ENCODE results near the gene DNAJC3. TPM values are rescaled to one million over a fixed set of nuclear protein-coding genes. Genes with fewer than 3 reads are reported as not detected.

The DNAJC3 gene, protein sequence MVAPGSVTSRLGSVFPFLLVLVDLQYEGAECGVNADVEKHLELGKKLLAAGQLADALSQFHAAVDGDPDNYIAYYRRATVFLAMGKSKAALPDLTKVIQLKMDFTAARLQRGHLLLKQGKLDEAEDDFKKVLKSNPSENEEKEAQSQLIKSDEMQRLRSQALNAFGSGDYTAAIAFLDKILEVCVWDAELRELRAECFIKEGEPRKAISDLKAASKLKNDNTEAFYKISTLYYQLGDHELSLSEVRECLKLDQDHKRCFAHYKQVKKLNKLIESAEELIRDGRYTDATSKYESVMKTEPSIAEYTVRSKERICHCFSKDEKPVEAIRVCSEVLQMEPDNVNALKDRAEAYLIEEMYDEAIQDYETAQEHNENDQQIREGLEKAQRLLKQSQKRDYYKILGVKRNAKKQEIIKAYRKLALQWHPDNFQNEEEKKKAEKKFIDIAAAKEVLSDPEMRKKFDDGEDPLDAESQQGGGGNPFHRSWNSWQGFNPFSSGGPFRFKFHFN
- 25.7 TPM for total RNA-seq (2021; ENCODE audit: unreplicated experiment)
- polyA plus RNA-seq (2012; ENCODE audit: insufficient read length): 8.5 TPM
- percentile 81 among the genes with signal in this experiment for Bru-seq, nascent RNA
- percentile 77 among the genes with signal in this experiment for BruChase-seq, experiment 1, labeled RNA remaining after a 2-hour chase
- percentile 87 among the genes with signal in this experiment for BruChase-seq, experiment 2, labeled RNA remaining after a 6-hour chase
- long read RNA-seq, full-length matches to known transcripts: 47 of 91 reads
- long read RNA-seq, partial matches to known transcripts: 9 of 91 reads
- long read RNA-seq, other reads (novel, unspliced or antisense): 35 of 91 reads

DNA sequence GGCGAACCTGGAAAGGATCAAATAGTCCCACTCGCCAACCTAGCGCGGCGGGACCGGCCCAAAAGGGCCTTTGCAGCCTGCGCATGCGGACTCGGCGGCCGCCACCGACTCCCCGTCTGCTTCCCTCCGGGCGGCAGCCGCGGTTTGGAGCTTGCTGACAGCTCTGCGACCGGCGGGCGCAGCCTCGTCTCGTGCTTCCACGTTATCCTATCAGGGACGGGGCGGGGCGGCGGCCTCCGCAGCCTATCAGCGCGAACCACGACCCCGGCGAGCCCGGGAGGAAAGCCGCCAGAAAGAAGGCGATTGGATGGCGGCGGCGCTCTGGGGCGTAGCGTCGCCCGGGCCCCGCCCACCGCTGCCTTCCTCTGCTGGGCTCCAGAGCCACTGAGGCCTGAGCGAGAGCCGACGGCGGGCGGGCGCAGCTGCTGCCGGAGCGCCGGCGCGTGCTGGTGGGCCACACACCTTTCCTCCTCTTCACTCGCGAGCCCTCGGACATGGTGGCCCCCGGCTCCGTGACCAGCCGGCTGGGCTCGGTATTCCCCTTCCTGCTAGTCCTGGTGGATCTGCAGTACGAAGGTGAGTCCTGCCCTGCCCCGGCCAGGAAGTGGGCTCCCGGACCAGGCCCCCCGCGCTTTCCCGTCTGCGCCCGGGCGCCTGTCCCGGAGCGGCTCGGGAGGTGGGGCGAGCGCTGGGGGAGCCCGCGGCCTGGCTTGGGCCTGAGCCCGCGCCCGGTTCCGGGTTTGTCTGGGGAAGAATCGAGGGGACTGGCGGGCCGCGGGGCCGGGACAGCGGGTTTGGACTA lies at the start of gene DNAJC3:
Gene DNAJC3 (plus strand): TSS at position 378 of the 802 bp plus-strand sequence. CDS start 117 bp downstream, at position 495.
- H3K4me1 ChIP-seq (ENCODE audit: control insufficient read depth, insufficient read depth, low read length): peaks cover 16% of the 10 kb centered on the region; the same call in 1 of the 2 replicates
- peak within 1 kb of the TSS; percentile 88 for H3K27ac ChIP-seq (ENCODE audit: low read length)
- POLR2A ChIA-PET: interaction anchor here (0.7 kb wide), 1 partner anchor 16 kb away, joined by 7 read pairs; no protein-coding TSS in a partner anchor
- no peaks in the 10 kb centered on the region for H3K27me3 ChIP-seq (ENCODE audit: control insufficient read depth, insufficient read depth, low read length)
- peak; percentile 98 for ATAC-seq
- H3K9me3 ChIP-seq (ENCODE audit: control insufficient read depth, insufficient read depth, low read depth, low read length): no peaks in the 10 kb centered on the region
- DNase-seq (ENCODE audit: low read depth, low spot score): peak; percentile 43
- H3K4me3 ChIP-seq (ENCODE audit: low read depth in 2 of 2, low read length in 2 of 2): peak within 1 kb of the TSS; percentile 58 to 86
- in situ Hi-C loops (cut with HindIII; ENCODE audit: low pct_unique_long_range_greater_than_20kb, low sequenced_read_pairs): no loop called here
- TF ChIP-seq POLR2AphosphoS5 (IDR thresholded peaks at IDR 0.05; ENCODE audit: low read depth, low read length) (0 out of 2 replicates have a peak, but pooled peaks have one; percentile 43), TCF7L2 (IDR thresholded peaks at IDR 0.05; ENCODE audit: low read depth, low read length) (no peak)
- intact Hi-C loops (cut with micrococcal nuclease; ENCODE audit: unreplicated experiment): loop anchor here (10.0 kb wide), 1 partner anchor 158 kb away; no protein-coding TSS in a partner anchor
- CTCF ChIA-PET: no interaction called here
- no TSS peak for BruUV-seq (replicated peaks)
- H3K36me3 ChIP-seq (ENCODE audit: control insufficient read depth, insufficient read depth, low read length): peaks cover 3% of the 10 kb centered on the region; the same call in 1 of the 2 replicates

DNA sequence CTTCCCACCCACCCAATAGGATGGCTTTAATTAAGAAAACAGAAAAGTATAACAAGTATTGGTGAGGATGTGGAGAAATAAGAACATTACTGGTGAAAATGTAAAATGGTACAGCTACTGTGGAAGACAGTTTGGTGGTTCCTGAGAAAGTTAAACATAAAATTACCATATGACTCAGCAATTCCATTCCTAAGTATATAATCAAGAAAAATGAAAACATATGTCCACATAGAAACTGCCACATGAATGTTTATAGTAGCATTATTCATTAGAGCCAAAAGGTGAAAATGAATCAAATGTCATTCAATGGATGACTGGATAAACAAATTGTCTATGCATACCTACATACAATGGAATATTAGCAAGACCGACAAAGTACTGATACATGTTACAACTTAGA lies 49.3 kb upstream of the DNAJC3 start:
- intact Hi-C loops (cut with micrococcal nuclease; ENCODE audit: unreplicated experiment): loop anchor here (5.0 kb wide), 1 partner anchor 35 kb away; no protein-coding TSS in a partner anchor

More for the DNA sequence above, 49.3 kb upstream of the DNAJC3 start:
- Histone ChIP-seq H3K27me3 (ENCODE audit: control insufficient read depth, insufficient read depth, low read length) (no peaks in the 10 kb centered on the region), H3K4me3 (ENCODE audit: low read depth in 2 of 2, low read length in 2 of 2) (no peak overlapping the region), H3K4me1 (ENCODE audit: control insufficient read depth, insufficient read depth, low read length) (no peaks in the 10 kb centered on the region), H3K9me3 (ENCODE audit: control insufficient read depth, insufficient read depth, low read depth, low read length) (no peaks in the 10 kb centered on the region), H3K27ac (ENCODE audit: low read length) (no peak overlapping the region), H3K36me3 (ENCODE audit: control insufficient read depth, insufficient read depth, low read length) (peaks cover 2% of the 10 kb centered on the region; the same call in 1 of the 2 replicates)
- CTCF ChIA-PET: no interaction called here
- BruUV-seq (replicated peaks): no TSS peak
- ATAC-seq (no peak), DNase-seq (ENCODE audit: low read depth, low spot score) (no peak)
- TF ChIP-seq SIN3A (IDR thresholded peaks at IDR 0.05; ENCODE audit: borderline replicate concordance, insufficient read depth, low read depth, low read length) (no peak), POLR2AphosphoS5 (IDR thresholded peaks at IDR 0.05; ENCODE audit: low read depth, low read length) (no peak), TCF7L2 (IDR thresholded peaks at IDR 0.05; ENCODE audit: low read depth, low read length) (no peak)
- TF ChIP-seq, protein P1, sequence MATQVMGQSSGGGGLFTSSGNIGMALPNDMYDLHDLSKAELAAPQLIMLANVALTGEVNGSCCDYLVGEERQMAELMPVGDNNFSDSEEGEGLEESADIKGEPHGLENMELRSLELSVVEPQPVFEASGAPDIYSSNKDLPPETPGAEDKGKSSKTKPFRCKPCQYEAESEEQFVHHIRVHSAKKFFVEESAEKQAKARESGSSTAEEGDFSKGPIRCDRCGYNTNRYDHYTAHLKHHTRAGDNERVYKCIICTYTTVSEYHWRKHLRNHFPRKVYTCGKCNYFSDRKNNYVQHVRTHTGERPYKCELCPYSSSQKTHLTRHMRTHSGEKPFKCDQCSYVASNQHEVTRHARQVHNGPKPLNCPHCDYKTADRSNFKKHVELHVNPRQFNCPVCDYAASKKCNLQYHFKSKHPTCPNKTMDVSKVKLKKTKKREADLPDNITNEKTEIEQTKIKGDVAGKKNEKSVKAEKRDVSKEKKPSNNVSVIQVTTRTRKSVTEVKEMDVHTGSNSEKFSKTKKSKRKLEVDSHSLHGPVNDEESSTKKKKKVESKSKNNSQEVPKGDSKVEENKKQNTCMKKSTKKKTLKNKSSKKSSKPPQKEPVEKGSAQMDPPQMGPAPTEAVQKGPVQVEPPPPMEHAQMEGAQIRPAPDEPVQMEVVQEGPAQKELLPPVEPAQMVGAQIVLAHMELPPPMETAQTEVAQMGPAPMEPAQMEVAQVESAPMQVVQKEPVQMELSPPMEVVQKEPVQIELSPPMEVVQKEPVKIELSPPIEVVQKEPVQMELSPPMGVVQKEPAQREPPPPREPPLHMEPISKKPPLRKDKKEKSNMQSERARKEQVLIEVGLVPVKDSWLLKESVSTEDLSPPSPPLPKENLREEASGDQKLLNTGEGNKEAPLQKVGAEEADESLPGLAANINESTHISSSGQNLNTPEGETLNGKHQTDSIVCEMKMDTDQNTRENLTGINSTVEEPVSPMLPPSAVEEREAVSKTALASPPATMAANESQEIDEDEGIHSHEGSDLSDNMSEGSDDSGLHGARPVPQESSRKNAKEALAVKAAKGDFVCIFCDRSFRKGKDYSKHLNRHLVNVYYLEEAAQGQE (IDR thresholded peaks at IDR 0.05; ENCODE audit: insufficient read depth in 1 of 2, low read depth in 2 of 2, low read length in 1 of 2): no peak
- TF ChIP-seq, protein P2, sequence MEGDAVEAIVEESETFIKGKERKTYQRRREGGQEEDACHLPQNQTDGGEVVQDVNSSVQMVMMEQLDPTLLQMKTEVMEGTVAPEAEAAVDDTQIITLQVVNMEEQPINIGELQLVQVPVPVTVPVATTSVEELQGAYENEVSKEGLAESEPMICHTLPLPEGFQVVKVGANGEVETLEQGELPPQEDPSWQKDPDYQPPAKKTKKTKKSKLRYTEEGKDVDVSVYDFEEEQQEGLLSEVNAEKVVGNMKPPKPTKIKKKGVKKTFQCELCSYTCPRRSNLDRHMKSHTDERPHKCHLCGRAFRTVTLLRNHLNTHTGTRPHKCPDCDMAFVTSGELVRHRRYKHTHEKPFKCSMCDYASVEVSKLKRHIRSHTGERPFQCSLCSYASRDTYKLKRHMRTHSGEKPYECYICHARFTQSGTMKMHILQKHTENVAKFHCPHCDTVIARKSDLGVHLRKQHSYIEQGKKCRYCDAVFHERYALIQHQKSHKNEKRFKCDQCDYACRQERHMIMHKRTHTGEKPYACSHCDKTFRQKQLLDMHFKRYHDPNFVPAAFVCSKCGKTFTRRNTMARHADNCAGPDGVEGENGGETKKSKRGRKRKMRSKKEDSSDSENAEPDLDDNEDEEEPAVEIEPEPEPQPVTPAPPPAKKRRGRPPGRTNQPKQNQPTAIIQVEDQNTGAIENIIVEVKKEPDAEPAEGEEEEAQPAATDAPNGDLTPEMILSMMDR (IDR thresholded peaks at IDR 0.05): no peak
- POLR2A ChIA-PET: no interaction called here
- in situ Hi-C loops (cut with HindIII; ENCODE audit: low pct_unique_long_range_greater_than_20kb, low sequenced_read_pairs): no loop called here

All from Panc1 (cell line).